MV-4-11 (cell line): Measurements from ENCODE around the gene RAB26.
"Not testable (repeated sequence)": the region's sequence is repeated elsewhere in the genome, so short reads cannot be mapped to it uniquely, and the experiment has no call there.

Source experiments
- DNase-seq: peaks from one replicate; lab custom pipeline; 2025; lab: John Stamatoyannopoulos, UW

RAB26 gene

DNA sequence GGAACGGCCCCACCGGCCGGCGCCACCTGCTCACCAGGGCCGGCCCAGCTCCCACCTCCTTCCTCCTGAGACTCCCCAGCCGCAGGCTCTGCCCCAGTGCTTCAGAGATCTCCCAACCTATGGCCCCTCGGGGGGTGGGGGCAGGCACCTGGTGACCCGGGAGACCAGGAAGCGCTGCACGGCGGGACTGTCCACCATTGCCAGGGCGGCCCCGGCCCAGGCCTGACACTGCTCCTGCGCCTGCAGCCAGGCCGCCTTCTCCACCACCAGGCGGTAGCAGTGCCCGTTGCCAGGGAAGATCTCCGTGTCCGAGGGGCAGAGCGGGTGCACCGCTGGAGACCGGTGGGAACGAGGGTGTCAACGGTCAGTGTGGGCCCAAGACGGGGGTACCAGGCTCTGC, 31.1 kb upstream of the RAB26 start:
- not testable (repeated sequence) for DNase-seq

- DNase-seq = not testable (repeated sequence)
These were observed 30.3 kb upstream of the RAB26 start for GRCh38 chr16:2117960-2118722.

DNA sequence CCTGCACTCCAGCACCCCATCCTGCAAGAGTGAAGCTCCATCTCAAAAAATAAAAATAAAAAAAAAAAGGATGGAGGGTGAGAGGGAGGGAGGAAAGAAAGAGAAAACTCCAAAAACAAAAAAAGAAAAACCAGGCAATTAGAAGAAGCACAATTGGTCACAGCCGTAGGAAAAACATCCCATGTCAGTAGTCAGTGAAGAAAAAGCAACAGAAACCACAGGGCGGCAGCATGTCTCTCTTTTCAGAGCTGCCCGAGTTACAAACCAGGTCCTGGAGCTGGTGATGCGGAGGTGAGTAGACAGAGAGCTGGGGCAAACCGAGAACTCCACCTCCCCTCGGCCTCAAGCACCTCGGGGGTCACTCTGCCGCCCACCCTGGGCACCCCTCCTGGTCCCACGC, 27.1 kb upstream of the RAB26 start:
- peak; percentile 25 for DNase-seq

DNA sequence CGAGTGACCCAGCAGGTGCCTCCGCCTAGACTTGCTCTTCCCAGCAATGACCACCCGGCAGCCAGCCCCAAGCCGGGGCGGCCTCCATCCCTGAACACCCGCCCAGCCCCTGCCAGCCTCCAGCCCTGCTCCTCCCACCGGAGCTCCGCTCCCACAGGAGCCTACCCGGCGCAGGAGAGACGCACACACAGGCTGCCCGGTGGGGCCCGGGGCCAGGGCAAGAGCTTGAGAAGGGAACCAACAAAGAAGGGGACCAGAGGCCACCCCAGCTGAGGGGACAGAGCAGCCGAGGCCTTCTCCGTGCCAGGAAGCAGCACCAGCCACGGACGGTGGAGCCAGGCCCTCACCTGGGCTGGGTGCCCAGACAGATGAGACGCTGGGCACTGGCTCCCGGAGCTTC, 26.6 kb upstream of the RAB26 start:
- no peak for DNase-seq

DNA sequence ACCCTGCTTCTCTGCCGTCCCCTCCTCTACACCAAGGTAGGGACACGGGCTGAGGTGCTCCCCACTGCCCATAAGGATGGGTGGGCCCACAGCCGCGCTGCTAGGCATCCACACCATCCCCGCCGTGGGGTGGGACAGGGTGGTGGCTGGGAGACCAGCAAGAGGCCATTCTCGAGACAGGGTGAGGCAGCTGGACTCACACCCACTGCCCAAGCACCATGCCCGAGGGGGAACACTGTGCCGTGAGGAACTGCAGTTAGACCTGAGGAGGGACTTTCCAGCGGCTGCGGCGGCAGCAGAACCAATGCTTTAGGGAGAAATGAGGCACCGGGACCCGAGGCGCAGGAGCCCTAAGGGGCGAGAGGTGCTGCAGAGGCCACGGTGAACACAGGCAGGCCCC, 26.0 kb upstream of the RAB26 start:
- no peak for DNase-seq

DNA sequence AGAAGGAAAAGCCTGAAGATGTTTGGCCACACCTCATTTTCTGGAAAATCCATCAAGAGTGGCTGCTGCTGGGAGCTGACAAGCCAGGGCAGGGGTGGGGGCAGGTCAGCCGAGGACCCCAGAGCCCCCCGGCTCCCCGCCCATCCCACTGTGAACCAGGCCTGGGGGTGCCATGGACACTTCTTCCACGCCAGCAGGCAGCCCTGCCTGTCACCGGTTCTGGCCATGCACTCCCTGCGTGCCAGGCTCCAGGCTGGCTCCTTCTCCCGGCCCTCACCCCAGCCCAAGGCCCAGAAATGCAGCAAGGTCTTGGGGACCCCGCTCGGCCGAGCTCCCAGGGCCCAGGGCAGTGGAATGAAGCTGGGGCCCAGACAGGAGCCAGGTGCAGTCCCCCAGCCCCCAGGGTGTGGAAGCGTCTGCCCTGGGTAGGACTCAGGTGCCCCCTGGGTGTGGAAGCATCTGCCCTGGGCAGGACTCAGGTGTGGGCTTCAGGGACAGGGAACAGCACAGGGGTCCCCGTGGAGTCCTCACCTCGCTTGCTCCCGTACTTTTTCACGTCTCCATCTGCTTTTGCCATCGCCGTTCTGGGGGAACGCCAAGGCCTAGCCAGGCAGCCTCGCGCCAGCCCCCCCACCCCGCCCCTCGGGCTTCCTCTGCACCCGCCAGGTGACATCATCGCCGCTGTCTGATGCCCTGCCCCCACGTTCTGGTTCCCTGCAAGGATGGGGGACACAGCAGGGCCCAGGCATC, 25.3 kb upstream of the RAB26 start:
- DNase-seq = not testable (repeated sequence)

GRCh38 chr16:2123706-2124376, 24.6 kb upstream of the RAB26 start:
- not testable (repeated sequence) for DNase-seq

DNA sequence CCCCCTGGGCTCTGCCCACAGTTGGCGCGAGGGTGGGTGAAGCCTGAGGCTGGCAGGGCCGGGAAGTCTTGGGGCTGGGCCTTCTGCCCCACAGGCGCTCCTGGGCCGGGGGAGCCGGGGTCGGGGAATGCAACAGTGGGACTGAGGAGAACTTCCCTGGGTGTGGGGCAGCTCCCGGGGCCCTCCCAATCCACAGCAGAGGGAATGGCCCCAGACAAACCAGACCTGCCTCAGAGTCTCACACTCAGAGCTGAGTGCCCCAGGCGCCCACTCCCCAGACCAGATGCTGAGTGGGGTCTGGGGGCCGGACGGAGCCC, 24.1 kb upstream of the RAB26 start:
- not testable (repeated sequence) for DNase-seq

GRCh38 chr16:2124694-2125444, 23.6 kb upstream of the RAB26 start:
- peak; percentile 76 for DNase-seq

GRCh38 chr16:2125609-2126008, 22.8 kb upstream of the RAB26 start:
- DNase-seq = not testable (repeated sequence)

DNA sequence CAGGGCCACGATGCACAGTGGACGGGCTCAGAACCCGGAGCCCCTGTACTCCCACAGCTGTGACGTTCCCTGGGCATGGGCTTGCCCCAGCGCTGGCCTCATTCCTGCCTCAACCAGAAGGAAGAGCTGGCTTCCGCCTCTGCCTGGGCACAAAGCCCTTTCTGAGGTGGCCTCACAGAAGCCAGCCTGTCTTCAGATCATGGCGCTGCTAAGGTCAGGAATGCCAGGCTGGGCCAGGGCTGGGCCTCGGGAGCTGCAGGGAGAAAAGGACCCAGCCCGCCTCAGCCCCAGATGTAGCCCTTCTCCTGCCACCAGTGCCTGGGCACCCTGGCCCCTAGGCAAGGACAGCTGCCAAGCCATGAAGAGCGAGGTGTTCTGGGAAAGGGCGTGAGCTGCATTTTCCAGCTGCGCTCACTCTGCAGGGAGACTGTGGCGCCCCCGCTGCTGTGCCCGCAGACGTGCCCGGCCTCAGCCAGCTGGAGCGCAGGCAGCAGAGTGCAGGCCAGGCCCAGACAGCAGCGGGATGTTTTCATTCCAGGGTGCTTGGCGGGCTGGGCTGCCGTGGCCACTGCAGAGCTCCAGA, 22.2 kb upstream of the RAB26 start:
- not testable (repeated sequence) for DNase-seq

- not testable (repeated sequence) for DNase-seq
These were observed 21.4 kb upstream of the RAB26 start for GRCh38 chr16:2126928-2127556.

DNA sequence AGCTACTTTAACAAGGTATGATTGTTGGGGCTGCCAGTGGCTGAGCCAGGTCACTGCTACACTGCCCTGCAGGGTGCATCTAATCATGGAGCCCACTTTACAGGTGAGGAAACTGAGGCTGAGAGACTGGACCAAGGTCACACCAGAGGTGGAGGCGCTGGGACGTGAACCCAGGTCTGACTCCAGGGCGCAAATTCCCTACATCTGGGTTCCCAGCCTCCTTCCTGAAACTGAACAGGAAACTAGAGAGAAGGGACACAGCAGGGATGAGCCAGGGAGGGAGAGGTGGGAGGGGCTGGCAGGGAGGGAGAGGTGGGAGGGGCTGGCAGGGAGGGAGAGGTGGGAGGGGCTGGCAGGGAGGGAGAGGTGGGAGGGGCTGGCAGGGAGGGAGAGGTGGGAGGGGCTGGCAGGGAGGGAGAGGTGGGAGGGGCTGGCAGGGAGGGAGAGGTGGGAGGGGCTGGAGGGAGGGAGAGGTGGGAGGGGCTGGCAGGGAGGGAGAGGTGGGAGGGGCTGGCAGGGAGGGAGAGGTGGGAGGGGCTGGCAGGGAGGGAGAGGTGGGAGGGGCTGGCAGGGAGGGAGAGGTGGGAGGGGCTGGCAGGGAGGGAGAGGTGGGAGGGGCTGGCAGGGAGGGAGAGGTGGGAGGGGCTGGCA, 20.7 kb upstream of the RAB26 start:
- not testable (repeated sequence) for DNase-seq

GRCh38 chr16:2129251-2129650, 19.2 kb upstream of the RAB26 start:
- peak; percentile 13 for DNase-seq

- not testable (repeated sequence) for DNase-seq
These were observed 18.5 kb upstream of the RAB26 start for GRCh38 chr16:2129890-2130447.

- not testable (repeated sequence) for DNase-seq
These were observed 14.6 kb upstream of the RAB26 start for GRCh38 chr16:2133797-2134196.

DNA sequence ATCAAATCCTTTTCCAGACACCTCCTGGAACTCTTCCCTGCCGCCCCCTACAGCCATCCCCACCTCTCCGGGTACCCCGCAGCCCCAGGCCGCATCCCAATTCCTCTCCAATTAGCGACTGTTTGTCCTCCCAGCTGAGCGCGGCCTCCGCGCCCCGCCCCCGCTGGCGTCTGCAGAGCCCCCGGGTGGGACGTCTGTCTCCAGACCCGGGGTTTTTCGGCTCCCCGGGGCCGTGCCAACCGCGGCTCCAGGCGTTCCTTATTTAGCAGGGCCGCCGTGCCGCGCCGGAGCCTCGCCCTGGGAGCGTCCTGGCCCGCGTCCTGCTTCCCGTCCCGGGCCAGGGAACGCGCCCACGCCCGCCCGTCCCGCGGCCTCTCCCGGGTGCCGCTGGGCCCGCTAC, 13.4 kb upstream of the RAB26 start:
- not testable (repeated sequence) for DNase-seq

- peak; percentile 92 for DNase-seq
These were observed 12.5 kb upstream of the RAB26 start, which contains the start of gene PKD1 for GRCh38 chr16:2135770-2136490. Gene PKD1, minus strand, starts transcription at chr16:2135898. Its CDS starts 209 bp downstream, at chr16:2135689.
